Frontal cortex (tissue), 4 donors: ENCODE measurements around the gene LHX2. TPM values are rescaled to one million over a fixed set of nuclear protein-coding genes. Genes with fewer than 3 reads are reported as not detected.

Source experiments
- DNase-seq, 2 donors: peaks; one replicate each; pipeline ENCODE4 v3.0.0; 2012; ENCODE audit warnings: low spot score in 2 of 2
- FAIRE-seq: peaks from 2 replicates; lab custom pipeline; 2012; peaks lifted over from hg19 to GRCh38; lab: Jason Lieb, UNC
- total RNA-seq: library from RNA; depleted of rRNA; stranded (reverse); fragments of >200 nt; gene quantifications from one replicate; pipeline ENCODE4 v1.2.3, GENCODE V29; 2014
- donor health status: control.
- donor health status: control.
- donor health status: control.

The LHX2 gene
- total RNA-seq, 1 donor from 2014 or later, result 73.0 TPM

DNA sequence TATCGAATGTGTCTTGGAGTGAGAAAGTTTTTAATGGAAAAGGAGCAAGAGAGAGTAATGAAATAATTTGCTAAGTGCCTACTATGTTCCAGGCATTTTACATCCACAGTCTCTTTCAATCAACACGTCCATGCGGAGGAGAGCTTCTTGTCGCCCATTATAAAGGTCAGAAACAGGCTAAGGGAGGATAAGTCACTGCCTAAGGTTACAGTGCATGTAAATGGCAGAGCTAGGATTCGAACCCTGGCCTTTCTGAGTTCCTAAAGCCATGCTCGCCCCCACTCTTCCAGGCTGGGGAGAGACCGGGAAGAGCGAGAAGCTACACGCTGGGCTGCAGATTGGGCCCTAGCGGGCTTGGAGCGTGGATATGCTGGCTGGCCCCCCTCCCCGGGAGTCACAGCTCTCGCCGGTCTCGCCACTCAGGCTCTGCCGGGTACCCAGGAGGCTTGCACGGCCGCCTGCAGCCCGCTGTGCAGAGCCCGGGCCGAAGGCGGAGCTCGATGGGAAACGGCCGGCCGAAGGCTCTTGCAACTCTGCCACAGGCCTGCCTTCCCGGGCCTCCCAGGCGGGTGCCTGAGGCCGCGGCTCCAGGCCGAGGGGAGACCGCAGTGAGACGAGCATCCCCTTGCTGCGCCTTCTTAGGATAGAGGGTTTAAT lies 775 bp upstream of the LHX2 start:
- no peak for DNase-seq
- FAIRE-seq, result no peak

DNA sequence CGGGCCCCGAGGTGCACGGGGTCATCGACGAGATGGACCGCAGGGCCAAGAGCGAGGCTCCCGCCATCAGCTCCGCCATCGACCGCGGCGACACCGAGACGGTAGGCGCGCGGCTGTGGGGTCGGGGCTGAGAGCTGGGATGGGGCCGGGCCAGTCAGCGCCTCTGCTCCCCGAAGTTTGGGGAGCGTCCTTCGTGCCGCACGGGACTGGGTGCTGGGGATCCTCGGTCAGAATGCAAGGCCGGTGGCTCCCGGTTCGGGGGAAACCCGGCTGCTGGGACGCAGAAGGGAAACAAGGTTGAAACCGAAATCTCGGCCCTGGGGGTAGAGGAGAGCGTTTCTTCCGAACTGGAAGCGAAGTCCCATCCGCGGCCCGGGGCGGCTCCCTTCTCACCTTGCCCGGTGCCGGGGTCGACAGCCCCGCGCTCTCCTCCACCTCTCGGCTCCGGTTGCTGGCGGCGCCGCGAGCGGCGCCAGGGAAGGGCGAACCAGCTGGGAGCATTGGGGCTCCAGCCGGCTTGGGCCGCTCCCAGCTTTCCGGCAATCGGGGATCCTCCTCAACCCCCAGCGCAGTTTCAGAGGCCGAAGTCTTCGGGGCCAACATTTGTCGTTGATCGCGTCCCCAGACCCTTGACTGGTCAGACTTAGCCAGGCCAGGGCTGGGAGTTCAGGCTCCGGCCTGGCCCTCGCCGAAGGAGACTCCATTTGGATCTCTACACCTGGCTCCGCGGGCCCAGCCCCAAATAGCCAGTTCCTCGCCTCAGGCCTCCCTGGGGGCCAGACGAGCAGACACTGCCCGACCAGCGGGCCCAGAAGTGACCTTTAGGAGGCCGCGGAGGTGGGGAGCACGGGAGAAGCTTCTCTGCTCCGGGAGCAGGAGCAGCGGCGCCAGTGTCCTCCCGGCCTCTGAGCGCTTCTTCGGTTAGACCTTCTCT lies 1.1 kb downstream of the LHX2 start:
- FAIRE-seq, result no peak
- DNase-seq, result no peak

DNA sequence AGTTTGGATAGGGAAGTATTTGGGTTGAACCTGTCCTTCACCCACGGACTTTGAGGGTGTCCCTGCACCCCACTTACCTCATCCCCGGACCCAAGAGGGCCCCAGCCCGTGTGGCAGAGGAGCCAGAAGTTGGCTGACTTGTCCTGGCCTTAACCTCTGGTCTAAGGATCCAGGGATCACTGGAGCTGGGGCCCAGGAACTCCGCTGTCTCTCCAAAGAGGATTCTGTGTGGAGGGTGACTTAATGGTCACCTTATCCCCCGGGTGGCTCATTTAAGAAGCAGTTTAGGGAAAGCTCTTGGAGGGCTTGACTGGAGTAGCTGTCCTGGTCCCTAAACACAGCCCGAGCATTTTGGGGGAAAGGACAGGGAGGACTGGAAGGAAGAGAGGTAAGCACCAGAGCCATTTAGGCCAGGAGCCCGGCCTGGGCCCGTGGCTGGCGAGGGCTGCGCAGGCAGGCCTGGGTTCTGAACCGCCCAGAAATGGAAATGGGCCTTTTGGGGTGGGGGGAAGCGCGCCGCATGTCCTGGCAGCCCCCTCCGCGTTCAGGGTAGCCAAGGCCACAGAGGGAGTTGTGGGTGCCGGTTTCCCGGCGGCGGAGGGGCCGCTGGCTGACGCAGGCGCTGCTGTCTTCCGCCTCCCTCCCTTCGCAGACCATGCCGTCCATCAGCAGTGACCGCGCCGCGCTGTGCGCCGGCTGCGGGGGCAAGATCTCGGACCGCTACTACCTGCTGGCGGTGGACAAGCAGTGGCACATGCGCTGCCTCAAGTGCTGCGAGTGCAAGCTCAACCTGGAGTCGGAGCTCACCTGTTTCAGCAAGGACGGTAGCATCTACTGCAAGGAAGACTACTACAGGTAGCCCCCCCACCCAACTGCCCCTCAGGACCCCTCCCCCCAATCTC lies 2.0 kb downstream of the LHX2 start:
- DNase-seq, result no peak
- no peak for FAIRE-seq

DNA sequence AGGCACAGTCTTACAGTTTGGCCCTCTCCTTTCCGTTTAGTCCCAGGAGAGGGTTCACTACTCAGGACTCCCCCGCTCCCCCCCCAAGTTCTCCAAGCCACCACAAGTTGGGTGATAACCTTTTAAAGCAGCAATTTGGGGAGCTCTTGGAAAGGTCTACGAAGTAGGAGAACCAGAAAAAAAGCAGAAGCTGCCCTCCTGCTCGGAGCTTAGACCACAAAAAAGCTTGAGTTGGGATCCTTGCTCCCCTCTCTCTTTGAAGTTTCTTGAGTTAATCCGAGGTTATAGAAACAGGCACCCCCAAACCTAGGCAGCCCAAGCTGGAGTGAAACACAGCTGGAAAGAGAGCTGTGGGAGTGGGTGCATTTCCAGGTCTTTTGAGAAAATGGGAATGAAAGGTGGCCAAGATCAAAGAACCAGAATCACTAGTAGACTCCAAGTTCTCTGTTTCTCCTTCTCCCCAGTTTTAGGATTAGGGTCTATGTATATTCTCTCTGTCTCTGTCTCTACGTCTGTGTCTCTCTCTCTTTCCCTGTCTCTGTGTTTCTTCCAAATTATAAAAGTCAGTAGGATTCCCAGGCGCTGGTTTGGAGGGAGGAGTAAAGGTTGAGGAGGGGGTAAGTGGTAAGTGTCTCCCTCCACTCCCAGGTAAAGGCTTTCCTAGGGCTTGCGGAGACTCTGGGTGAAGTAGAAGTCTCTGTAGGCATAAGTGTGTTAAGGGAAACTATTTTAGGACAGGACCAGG lies 2.8 kb downstream of the LHX2 start:
- DNase-seq (no peak), FAIRE-seq (no peak)

DNA sequence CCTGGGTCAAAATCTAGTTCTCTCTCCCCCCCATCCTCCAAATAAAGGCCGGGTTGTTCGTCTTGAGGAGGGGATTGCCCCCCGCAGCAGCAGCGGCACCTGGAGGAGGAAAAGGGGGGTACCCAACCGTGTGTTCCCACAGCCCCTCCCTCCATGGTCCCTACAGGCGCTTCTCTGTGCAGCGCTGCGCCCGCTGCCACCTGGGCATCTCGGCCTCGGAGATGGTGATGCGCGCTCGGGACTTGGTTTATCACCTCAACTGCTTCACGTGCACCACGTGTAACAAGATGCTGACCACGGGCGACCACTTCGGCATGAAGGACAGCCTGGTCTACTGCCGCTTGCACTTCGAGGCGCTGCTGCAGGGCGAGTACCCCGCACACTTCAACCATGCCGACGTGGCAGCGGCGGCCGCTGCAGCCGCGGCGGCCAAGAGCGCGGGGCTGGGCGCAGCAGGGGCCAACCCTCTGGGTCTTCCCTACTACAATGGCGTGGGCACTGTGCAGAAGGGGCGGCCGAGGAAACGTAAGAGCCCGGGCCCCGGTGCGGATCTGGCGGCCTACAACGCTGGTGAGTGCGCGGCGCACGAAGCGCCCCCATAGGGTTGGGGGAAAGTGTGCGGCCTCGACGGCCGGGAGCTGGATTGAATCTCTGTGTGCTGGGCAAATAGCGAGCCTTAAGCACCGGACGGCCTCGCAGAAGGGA lies 3.5 kb downstream of the LHX2 start:
- FAIRE-seq (no peak), DNase-seq (no peak)

DNA sequence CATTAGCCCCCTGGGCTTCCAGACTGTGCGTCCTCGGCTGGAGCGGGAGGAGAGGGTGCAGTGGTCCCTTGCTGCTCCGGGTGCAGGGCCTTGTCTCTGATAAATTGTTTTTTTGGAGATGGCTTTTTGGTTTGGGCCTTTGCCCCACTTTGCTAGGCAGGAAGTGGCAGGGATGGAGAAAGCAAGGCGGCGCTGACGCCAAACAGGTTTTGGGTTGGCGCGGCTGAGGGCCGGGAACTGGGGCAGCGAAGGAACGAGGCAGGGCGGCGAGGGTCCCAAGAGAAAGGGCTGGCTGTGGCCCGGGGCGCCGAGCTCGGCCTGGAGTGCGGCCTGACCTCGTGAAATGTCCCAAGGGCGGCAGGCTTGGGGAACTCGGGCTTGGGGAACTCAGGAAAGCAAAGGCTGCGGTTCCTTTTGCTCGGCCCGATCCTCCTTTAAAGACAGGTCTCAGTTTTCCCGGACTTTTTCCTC lies 4.1 kb downstream of the LHX2 start:
- no peak for DNase-seq
- no peak for FAIRE-seq

DNA sequence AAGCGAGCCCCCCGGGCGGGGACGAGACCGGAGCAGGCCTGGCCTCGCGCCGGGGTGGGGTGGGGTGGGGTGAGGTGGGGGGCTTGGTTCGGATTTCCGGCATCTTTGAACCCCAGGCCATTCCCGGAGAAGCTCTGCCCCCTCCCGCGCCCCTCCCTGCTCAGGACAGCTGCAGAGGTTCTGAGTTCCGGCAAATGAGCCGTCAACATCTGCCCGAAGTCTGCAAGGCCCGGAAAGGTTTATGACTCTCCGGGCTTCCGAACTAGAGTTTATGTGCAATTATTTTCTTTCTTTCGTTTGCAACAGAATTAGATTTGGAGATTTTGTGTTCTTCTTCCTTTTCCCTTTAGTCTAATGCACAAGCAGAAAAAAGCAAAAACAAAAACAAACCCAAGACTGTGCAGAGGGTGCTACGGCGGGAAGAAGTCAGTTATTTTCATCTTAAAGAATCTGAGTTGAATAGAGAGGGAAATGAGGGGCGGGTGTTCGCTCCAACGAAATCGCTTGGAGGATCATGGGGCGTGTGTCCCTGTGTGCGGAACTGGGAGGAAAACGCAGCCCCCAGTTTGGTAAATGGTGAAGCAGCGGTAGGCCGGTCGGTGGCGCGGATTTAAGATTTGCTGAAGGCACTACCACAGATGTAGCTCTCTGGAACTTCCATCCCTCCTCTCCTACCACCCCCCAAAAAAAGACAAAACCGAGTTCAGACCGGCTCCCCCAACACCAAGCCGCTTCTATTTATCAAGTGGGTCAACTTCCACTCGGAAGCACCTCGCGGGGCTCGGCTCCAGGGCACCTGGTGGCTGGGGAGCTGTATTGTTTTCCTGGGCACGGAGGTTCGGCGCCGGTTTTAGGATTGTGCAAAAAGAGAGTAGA lies 4.8 kb downstream of the LHX2 start:
- no peak for DNase-seq
- no peak for FAIRE-seq

DNA sequence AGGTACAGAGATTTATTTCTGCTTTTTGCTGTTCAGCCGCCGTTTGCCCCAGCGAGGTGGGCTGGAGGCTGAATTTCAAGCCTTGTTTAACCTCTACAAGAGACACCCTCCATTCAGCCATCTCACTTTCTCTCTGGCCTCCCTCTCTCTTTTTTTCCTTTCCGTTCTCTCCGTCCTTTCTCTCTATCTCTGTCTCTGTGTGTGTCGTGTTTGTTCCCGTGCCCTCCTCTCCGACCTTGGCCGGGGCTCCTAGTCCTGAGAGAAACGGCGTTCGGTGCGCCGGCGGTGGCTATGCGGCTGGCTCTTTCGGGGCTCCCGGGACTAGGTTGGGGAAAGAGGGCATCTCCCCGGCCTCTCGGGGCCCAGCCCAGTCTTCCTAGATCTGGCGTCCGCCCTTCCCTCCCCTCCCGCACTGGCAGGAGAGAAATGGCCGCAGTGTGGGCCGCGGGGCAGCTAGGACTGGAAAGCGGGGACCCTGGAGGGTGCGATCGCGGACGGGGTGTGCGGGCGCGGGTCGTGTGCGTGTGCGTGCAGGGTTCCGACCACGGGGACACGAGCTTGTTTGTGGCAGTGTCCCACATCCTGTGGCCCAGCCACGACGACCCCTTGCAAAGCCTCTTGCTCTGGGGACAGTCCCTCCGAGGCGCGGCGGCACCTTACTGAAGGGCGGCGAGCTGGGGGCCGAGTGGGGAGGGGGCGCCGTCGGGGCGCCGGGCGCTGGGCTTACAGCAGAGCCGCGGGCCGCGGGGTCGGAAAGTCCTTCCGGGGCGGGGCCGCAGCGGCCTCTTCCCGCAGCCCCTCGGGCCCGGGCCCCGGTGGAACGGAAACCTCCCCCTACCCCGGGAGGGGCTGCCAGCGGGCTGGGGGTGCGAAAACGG lies 5.7 kb downstream of the LHX2 start:
- DNase-seq (no peak), FAIRE-seq (no peak)

DNA sequence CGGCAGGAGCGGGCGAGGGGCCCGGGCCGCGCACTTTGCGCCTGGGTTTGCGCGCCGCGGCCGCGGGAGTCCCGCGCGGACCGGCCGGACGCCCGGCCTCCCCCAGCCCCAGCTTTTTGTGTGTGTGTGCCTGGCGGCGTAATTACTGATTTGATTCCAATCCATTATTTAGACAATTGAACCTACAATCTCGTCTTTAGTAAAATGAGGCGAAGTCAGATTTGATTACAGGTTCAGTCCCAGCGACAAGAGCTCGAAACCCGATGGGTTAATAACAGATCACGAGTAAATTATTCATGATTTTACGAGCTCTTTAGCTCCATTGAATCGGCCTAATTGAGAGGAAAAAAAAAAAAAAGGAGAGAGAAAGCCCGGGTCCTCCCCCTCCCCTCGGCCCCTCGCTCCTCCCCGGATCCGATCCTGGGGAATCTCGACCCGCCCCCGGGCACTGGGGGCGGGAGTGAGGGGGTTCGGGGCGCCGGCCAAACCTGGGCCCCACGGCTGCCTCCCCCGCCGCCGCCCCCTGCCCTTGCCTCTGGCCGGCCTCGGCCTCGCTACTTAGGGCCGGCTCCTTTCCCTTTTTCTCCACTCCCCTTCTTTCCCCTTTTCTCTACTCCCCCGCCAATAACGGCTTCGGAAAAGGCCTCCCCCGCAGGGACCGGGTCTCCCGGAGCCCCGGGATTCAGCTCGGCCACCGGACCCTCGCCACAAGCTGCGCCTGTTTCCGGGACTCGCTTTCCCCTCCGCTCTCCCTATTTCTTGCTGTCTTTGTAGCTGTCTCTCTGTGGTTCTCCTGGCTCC lies 6.6 kb downstream of the LHX2 start:
- FAIRE-seq (no peak), DNase-seq (peak in 1 of 2 donors; percentile 69)

DNA sequence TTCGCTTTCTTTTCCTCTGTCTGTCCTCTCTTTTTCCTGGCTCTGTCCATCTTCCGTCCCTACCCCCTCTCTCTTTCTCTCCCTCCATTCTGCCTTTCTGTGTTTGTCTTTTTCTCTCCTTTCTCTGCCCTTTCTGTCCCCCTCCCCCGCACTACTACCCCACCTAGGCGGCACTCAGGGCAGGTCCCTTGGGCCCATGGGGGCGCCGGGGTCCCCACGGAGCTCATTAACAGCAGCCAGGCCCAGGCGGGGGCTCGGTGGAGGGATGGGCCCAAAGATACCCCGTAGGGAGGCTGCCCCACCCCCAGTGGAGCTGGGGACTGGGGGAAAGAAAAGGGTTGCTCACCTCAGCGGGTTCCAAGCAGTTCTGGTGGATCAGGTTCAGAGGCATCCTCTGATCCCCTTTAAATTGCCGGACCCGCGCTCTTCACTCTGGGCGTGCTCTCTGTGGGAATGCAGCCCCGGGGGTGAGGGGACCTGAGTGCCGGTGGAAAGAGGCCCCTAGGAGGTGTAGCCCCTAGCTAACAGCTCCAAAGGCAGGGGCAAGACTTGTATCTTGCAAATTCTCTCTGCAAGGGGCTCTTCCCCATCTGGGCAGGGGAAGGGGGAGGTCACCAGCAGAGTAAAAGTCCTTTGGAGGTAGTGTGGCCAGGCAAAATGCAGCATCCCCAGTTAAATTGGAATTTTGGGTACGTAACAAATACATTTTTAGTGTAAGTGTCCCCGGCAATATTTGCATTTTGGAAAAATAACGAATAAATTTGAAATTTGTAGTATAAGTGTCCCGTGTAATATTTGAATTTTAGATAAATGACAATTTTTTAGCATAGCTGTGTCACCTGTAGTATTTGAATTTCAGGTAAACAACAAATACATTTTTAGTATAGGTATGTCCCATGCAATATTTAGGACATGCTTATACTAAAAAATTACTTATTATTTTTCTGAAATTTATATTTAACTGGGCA lies 7.4 kb downstream of the LHX2 start:
- no peak for FAIRE-seq
- no peak for DNase-seq

DNA sequence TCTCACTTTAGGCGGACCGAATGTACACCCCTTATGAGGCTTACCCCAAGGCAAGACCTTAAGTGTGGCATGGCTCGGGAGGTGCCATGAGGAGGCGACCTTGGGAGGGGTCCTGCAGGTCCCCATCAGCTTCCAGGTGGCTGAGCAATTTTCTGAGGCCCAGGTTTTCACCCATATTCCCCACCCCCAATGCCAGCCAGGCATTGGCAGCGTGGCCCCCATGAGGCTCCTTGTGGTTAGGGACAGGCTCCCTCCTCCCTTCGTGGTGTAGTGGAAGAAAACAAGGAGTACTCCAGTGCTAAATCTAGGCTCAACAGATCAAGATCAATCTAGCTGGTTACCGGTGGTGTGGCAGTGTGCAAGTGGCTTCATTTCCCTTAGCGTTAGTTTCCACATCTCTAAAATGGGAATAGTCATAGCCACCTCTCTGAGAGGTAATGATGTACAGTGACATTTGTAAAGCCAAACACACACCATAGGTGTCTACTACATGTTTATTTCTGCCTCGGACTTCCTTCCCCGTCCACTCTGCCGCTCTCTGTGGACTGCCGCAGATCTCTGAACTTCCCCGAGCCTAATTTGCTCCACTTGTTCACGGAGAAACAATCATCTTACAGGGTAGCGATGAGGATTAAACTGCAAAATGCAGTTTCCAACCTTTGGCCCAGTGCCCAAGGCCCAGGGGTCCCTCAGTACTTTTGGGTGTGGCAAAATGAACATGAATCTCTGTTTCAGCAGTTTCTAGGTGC lies 8.4 kb downstream of the LHX2 start:
- DNase-seq (no peak), FAIRE-seq (no peak)

DNA sequence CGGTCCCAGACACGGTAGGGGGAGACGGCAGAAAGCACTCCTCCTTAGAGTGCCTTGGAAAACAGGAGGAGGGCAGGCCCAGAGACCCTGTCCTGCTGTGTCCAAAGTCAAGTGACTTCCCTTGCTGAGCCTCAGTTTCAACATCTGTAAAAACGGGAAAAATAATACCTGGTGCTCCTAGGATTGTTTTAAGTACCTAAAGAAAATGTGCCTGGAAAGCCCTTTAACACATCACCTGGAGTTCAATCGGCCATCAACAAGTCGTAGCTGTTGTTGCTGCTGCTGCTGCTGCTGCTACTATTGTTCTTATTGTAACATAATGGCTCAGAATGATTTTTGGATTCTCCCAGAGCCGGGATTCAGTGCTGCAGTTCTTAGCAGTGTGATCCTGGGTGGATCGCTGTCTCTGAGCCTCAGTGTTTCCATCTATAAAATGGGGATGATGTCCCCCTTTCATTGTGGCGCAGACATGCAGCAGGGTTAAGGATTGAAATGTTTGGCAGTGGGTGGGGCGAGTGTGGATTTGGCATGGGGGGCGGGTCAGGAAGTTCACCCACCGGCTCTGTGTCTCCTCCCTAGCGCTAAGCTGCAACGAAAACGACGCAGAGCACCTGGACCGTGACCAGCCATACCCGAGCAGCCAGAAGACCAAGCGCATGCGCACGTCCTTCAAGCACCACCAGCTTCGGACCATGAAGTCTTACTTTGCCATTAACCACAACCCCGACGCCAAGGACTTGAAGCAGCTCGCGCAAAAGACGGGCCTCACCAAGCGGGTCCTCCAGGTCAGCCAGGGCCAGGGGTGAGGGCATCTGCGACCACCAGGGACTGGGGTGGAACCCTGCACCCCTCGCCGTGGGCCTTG lies 9.2 kb downstream of the LHX2 start:
- DNase-seq (no peak), FAIRE-seq (no peak)

DNA sequence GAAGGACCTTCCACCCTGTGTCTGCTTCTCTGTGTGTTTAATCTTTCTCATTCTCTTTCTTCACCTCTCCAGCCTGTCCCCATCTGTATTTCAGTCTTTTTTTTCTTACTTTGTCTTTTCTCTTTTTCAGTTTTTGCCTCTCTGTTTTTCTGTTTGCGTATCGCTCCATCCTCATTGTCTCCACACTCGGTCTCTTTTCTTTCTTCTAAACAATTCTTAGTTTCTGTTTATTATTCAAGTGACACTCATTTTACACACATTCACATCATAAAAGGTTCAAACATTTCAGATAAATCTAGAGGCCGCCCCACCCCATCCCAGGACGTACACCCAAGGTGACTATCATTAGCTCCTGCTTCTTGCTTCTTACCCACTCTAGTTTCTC lies 9.8 kb downstream of the LHX2 start:
- DNase-seq (no peak), FAIRE-seq (no peak)
